HEK293T (cell line): ENCODE data around the gene CGRRF1.

ENCODE experiments used
- CTCF ChIA-PET: fragments of 350-600 bp; formaldehyde crosslinking; extraction: SDS; loops from one replicate; lab custom pipeline; 2021; ENCODE audit warnings: antibody characterized with exemption, inconsistent platforms; lab: Yijun Ruan, JAX
- POLR2A ChIA-PET: fragments of 350-600 bp; formaldehyde crosslinking; extraction: SDS; loops from one replicate; lab custom pipeline; 2020; ENCODE audit warnings: antibody characterized with exemption, inconsistent platforms; lab: Yijun Ruan, JAX
- DNase-seq: peaks from one replicate; pipeline ENCODE4 v3.0.0; 2012; ENCODE audit warnings: mixed read lengths; ENCODE audit errors: extremely low spot score
- ARNT ChIP-seq: fragments of 450-650 bp; IDR thresholded peaks from 2 replicates; pipeline ENCODE4 v1.6.1; 2017; ENCODE audit warnings: mild to moderate bottlenecking
- BHLHE40 ChIP-seq: fragments of 450-650 bp; IDR thresholded peaks from 2 replicates; pipeline ENCODE4 v1.6.1; 2016; ENCODE audit warnings: mild to moderate bottlenecking, moderate library complexity, borderline replicate concordance
- CTBP1 ChIP-seq: fragments of 450-650 bp; IDR thresholded peaks from 2 replicates; pipeline ENCODE4 v1.6.1; 2016; ENCODE audit warnings: borderline replicate concordance
- ELF4 ChIP-seq: fragments of 450-650 bp; IDR thresholded peaks from 2 replicates; pipeline ENCODE4 v1.6.1; 2017; ENCODE audit warnings: antibody characterized with exemption
- FOXA1 ChIP-seq: fragments of 450-650 bp; IDR thresholded peaks from 2 replicates; pipeline ENCODE4 v1.6.1; 2016; ENCODE audit warnings: mild to moderate bottlenecking
- FOXK2 ChIP-seq: fragments of 450-650 bp; IDR thresholded peaks from 2 replicates; pipeline ENCODE4 v1.6.1; 2016; ENCODE audit warnings: mild to moderate bottlenecking
- FOXM1 ChIP-seq: fragments of 450-650 bp; IDR thresholded peaks from 2 replicates; pipeline ENCODE4 v1.6.1; 2017; ENCODE audit warnings: mild to moderate bottlenecking, borderline replicate concordance
- HDGF ChIP-seq: fragments of 450-650 bp; IDR thresholded peaks from 2 replicates; pipeline ENCODE4 v1.6.1; 2017; ENCODE audit warnings: antibody characterized with exemption, borderline replicate concordance
- L3MBTL2 ChIP-seq: fragments of 450-650 bp; conservative IDR thresholded peaks from 2 replicates; pipeline ENCODE4 v1.6.1; 2016; ENCODE audit warnings: mild to moderate bottlenecking
- LEF1 ChIP-seq: fragments of 450-650 bp; IDR thresholded peaks from 2 replicates; pipeline ENCODE4 v1.6.1; 2017; ENCODE audit warnings: mild to moderate bottlenecking, borderline replicate concordance
- NFRKB ChIP-seq: fragments of 450-650 bp; IDR thresholded peaks from 2 replicates; pipeline ENCODE4 v1.6.1; 2016; ENCODE audit warnings: mild to moderate bottlenecking, moderate library complexity
- PKNOX1 ChIP-seq: fragments of 450-650 bp; IDR thresholded peaks from 2 replicates; pipeline ENCODE4 v1.6.1; 2016
- SP1 ChIP-seq: fragments of 450-650 bp; IDR thresholded peaks from 2 replicates; pipeline ENCODE4 v1.6.1; 2017
- SUZ12 ChIP-seq: fragments of 450-650 bp; IDR thresholded peaks from 2 replicates; pipeline ENCODE4 v1.6.1; 2016; ENCODE audit warnings: mild to moderate bottlenecking
- TARDBP ChIP-seq: fragments of 450-650 bp; IDR thresholded peaks from 2 replicates; pipeline ENCODE4 v1.6.1; 2016
- ZNF384 ChIP-seq: fragments of 450-650 bp; IDR thresholded peaks from 2 replicates; pipeline ENCODE4 v1.6.1; 2016

The CGRRF1 gene

GRCh38 chr14:54509546-54510501, at the start of gene CGRRF1:
CGRRF1 (plus strand) TSS chr14:54509906; CDS start chr14:54509960, 54 bp downstream.
- ChIA-PET POLR2A (interaction anchor here (0.6 to 1.4 kb wide), 20 partner anchors 10 to 153 kb away, joined by 3 to 22 read pairs (median 4); partner anchors contain the start of genes CDKN3, GMFB and SAMD4A), CTCF (interaction anchor here (0.7 to 1.2 kb wide), 6 partner anchors 14 to 265 kb away, joined by 3 read pairs; no protein-coding TSS in a partner anchor)
- DNase-seq: peak; percentile 96
- peak; percentile 93 for TF ChIP-seq FOXM1
- TF ChIP-seq PKNOX1: peak; percentile 98
- no peak for TF ChIP-seq NFRKB
- TF ChIP-seq SUZ12: no peak

DNA sequence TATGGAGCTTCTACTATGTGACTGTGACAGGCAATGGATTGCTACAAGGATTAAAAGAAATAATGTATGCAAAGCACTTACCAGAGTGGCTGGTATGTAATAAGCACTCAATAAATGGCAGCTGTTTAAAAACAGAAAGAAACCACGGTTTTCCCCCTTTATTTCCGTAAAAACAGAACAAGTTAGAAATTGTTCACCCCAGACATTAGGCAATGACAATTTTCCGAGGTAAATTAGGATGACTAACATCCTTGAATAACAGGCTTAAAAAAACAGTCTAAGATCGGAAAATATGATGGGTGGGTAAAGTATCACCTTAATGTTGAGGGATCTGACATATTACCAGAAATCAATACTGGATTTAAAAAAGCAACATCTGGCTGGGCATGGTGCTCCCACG, 47.7 kb upstream of the CGRRF1 start:
- ChIA-PET CTCF (no interaction called here), POLR2A (no interaction called here)
- TF ChIP-seq FOXK2: no peak
- no peak for TF ChIP-seq ARNT
- no peak for TF ChIP-seq ELF4
- TF ChIP-seq FOXA1: no peak
- no peak for TF ChIP-seq ZNF384
- TF ChIP-seq TARDBP: no peak
- no peak for TF ChIP-seq NFRKB
- no peak for TF ChIP-seq CTBP1
- no peak for TF ChIP-seq BHLHE40
- no peak for TF ChIP-seq SP1
- TF ChIP-seq SUZ12: no peak
- no peak for TF ChIP-seq PKNOX1
- no peak for TF ChIP-seq LEF1
- no peak for TF ChIP-seq FOXM1
- no peak for TF ChIP-seq L3MBTL2
- TF ChIP-seq HDGF: no peak
- DNase-seq: no peak

DNA sequence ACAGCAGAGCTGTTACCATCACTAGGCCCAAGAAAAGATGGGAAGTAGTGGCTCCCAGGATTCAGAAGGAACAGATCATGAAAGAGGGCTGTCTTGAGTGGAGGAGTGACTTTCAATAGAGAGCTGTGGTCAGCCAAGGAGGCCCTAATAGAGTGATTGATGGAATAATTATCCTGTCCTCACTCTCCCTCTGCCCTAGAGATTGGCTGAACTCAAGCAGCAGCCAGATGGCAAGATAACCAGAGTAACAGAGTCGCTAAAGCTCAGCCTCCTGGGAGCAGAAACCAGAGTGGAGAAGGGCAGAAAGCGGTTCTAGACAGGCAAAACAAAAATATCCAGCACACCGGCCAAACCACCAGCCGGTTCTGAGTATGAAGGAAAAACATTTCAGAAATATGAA, 44.1 kb upstream of the CGRRF1 start:
- TF ChIP-seq L3MBTL2 (no peak), ARNT (no peak), HDGF (no peak), FOXM1 (no peak), SP1 (no peak), FOXA1 (no peak), SUZ12 (no peak), PKNOX1 (no peak), LEF1 (no peak), NFRKB (no peak), ZNF384 (no peak)
- POLR2A ChIA-PET: no interaction called here
- no peak for DNase-seq
- CTCF ChIA-PET: interaction anchor here (0.9 kb wide), 1 partner anchor 10 kb away, joined by 4 read pairs; no protein-coding TSS in a partner anchor

DNA sequence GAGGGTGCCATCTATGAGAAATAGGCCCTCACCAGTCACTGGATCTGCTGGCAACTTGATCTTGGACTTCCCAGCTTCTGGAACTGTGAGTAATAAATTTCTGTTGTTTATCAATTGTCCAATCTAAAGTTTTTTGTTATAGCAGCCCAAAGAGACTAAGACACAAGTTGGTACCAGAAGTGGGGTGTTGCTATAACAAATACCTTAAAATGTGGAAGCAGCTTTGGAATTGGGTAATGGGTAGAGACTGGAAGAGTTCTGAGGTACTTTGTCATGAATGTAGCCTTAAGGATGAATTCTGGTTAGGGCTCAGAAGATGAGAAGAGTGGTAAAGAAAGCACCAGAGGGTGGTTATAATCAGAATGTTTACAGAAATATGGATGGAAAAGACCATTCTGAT, 42.4 kb upstream of the CGRRF1 start:
- no peak for TF ChIP-seq FOXM1
- TF ChIP-seq ARNT: no peak
- TF ChIP-seq SUZ12: no peak
- TF ChIP-seq BHLHE40: no peak
- POLR2A ChIA-PET: no interaction called here
- DNase-seq: no peak
- CTCF ChIA-PET: no interaction called here

GRCh38 chr14:54470701-54471100, 39.0 kb upstream of the CGRRF1 start:
- TF ChIP-seq HDGF: no peak
- no peak for TF ChIP-seq ZNF384
- no peak for TF ChIP-seq L3MBTL2
- DNase-seq: no peak
- ChIA-PET POLR2A (no interaction called here), CTCF (no interaction called here)

DNA sequence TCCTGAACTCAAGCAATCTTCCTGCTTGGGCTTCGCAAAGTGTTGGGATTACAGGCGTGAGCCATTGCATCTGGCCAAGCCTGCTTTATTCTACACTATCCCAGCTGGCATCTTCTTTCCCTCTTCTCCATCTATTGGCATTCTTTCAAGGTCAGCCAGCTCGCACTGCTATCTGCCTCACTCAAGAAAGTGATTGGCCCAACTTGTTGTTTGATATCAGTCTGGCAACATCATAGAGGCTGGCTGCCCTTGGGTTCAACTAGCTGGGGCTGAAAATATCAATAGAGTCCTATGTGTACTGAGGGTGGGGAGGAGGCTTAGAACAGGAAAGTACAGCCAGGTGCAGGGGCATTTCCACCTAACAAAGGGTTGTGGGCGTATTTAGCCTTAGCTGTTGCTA, 38.1 kb upstream of the CGRRF1 start:
- no peak for TF ChIP-seq FOXA1
- TF ChIP-seq ELF4: no peak
- TF ChIP-seq FOXM1: no peak
- no peak for TF ChIP-seq L3MBTL2
- TF ChIP-seq CTBP1: no peak
- no peak for TF ChIP-seq BHLHE40
- TF ChIP-seq FOXK2: no peak
- no peak for TF ChIP-seq ZNF384
- TF ChIP-seq SP1: no peak
- TF ChIP-seq LEF1: no peak
- TF ChIP-seq SUZ12: no peak
- no peak for TF ChIP-seq HDGF
- no peak for TF ChIP-seq NFRKB
- no peak for TF ChIP-seq PKNOX1
- TF ChIP-seq ARNT: no peak
- no peak for DNase-seq
- ChIA-PET CTCF (no interaction called here), POLR2A (interaction anchor here (0.6 to 1.5 kb wide), 2 partner anchors 104 to 606 kb away, joined by 3 read pairs; no protein-coding TSS in a partner anchor)
